Urinary bladder (tissue), 4 donors: ENCODE data around the gene GPHN. TPM values are rescaled to one million over a fixed set of nuclear protein-coding genes. Genes with fewer than 3 reads are reported as not detected.
"Not testable (repeated sequence)": the region's sequence is repeated elsewhere in the genome, so short reads cannot be mapped to it uniquely, and the experiment has no call there.

ENCODE experiments used
- DNase-seq: peaks from one replicate; pipeline ENCODE4 v3.0.0-alpha.2; 2015; ENCODE audit errors: extremely low spot score
- H3K27ac ChIP-seq: one replicate; pipeline ENCODE4 v1.5.1; 2013; ENCODE audit warnings: low read depth, mild to moderate bottlenecking, moderate library complexity
- H3K36me3 ChIP-seq: one replicate; pipeline ENCODE4 v1.6.1; 2013; ENCODE audit warnings: mild to moderate bottlenecking, moderate library complexity; ENCODE audit not compliant: insufficient read depth
- H3K4me1 ChIP-seq: one replicate; pipeline ENCODE4 v1.6.1; 2013; ENCODE audit warnings: mild to moderate bottlenecking, moderate library complexity; ENCODE audit not compliant: insufficient read depth
- H3K4me3 ChIP-seq: one replicate; pipeline ENCODE4 v1.5.1; 2013; ENCODE audit warnings: low read depth, low read length
- WGBS: extraction: QIAGEN DNeasy Blood & Tissue Kit; methylation state at CpG from one replicate; pipeline ENCODE4 v1.1.7; 2013; 5-methylcytosine and 5-hydroxymethylcytosine counted together
- polyA plus RNA-seq: library from polyadenylated mRNA; stranded (reverse); fragments of 200-250 nt; gene quantifications from one replicate; pipeline ENCODE4 v1.2.3, GENCODE V29; 2013
- total RNA-seq: library from RNA; depleted of rRNA; stranded (reverse); fragments of >200 nt; gene quantifications from one replicate; pipeline ENCODE4 v1.2.3, GENCODE V29; 2014
- donor health status: healthy with polysubstance abuse.
- donor health status: healthy.

Gene GPHN
- total and polyA plus RNA-seq, 2 donors, result 14.6 to 18.1 TPM

DNA sequence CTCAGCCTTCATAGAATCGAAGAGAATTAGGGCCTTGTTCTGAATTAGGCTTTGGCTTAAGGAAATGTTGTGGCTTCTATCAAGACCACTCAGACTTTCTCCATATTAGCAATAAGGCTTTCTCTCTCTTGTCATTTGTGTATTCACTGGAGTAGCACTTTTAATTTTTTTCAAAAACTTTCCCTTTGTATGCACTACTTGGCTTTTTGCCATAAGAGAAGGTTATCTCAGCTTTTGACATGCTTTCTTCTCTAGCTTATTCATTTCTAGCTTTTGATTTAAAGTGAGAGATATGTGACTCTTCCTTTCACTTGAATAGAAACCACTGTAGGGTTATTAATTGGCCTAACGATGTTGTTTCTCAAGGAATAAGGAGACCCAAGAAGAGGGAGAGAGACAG, 244.2 kb downstream of the GPHN start:
- Histone ChIP-seq H3K4me3 (no peak overlapping the region), H3K36me3 (peaks cover 2% of the 10 kb centered on the region), H3K27ac (no peak overlapping the region), H3K4me1 (no peaks in the 10 kb centered on the region)
- DNase-seq, result no peak
- WGBS, result 48% methylated on average over 2 of the region's 2 CpGs

DNA sequence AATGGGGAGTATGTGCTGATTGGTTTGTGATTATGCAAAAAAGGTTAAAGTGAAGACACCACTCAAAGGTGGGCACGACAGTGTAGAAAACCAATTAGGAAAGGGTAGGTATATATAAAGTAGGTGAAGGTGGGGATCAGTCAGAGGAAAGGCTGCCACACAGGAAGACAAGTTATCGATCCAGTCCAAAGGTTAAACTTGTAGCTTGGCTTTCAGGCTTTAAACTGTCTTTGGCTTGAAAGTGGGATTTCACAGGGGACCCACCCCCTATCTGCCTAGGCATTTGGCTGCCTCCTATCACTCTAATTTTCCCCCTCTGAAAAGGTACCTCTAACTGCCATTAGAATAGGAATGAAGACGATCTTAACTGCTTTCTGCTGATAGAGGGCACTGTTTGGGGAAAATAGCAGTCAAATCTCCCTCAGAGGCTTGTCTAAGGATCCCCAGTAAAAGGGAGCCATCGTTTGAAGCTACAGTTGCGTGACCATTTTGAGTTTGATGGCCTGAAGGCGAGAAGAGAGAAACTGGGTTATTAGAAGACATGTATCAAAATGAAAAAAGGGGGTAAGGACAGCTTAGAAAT, 250.2 kb downstream of the GPHN start:
- H3K27ac ChIP-seq, result no peak overlapping the region
- H3K36me3 ChIP-seq, result peaks cover 1% of the 10 kb centered on the region
- no peak overlapping the region for H3K4me3 ChIP-seq
- H3K4me1 ChIP-seq, result no peaks in the 10 kb centered on the region
- 85% methylated on average over 6 of the region's 6 CpGs for WGBS
- no peak for DNase-seq

- DNase-seq, result no peak
- 85% methylated on average over 2 of the region's 2 CpGs for WGBS
- H3K36me3 ChIP-seq, result no peaks in the 10 kb centered on the region
- no peaks in the 10 kb centered on the region for H3K4me1 ChIP-seq
- no peak overlapping the region for H3K4me3 ChIP-seq
- H3K27ac ChIP-seq, result no peak overlapping the region
These were observed 264.2 kb downstream of the GPHN start for GRCh38 chr14:66772146-66772545.

GRCh38 chr14:66782853-66783252, 274.9 kb downstream of the GPHN start:
- no peak overlapping the region for H3K4me3 ChIP-seq
- H3K4me1 ChIP-seq, result no peaks in the 10 kb centered on the region

GRCh38 chr14:66790101-66790500, 282.2 kb downstream of the GPHN start:
- H3K36me3 ChIP-seq, result no peaks in the 10 kb centered on the region
- H3K4me1 ChIP-seq, result no peaks in the 10 kb centered on the region
- no peak overlapping the region for H3K27ac ChIP-seq
- no peak overlapping the region for H3K4me3 ChIP-seq
- DNase-seq, result no peak
- 97% methylated on average over 1 of the region's 1 CpG for WGBS

More at GRCh38 chr14:66782853-66783252, 274.9 kb downstream of the GPHN start:
- no peak for DNase-seq
- no peaks in the 10 kb centered on the region for H3K36me3 ChIP-seq
- no peak overlapping the region for H3K27ac ChIP-seq
- 98% methylated on average over 1 of the region's 1 CpG for WGBS

GRCh38 chr14:66802962-66803361, 295.0 kb downstream of the GPHN start:
- WGBS, result 83% methylated on average over 4 of the region's 4 CpGs

GRCh38 chr14:66804141-66804540, 296.2 kb downstream of the GPHN start:
- H3K4me3 ChIP-seq, result no peak overlapping the region
- 85% methylated on average over 1 of the region's 1 CpG for WGBS

More at GRCh38 chr14:66802962-66803361, 295.0 kb downstream of the GPHN start:
- H3K27ac ChIP-seq, result no peak overlapping the region
- no peaks in the 10 kb centered on the region for H3K4me1 ChIP-seq
- no peak overlapping the region for H3K4me3 ChIP-seq
- H3K36me3 ChIP-seq, result no peaks in the 10 kb centered on the region
- DNase-seq, result no peak

DNA sequence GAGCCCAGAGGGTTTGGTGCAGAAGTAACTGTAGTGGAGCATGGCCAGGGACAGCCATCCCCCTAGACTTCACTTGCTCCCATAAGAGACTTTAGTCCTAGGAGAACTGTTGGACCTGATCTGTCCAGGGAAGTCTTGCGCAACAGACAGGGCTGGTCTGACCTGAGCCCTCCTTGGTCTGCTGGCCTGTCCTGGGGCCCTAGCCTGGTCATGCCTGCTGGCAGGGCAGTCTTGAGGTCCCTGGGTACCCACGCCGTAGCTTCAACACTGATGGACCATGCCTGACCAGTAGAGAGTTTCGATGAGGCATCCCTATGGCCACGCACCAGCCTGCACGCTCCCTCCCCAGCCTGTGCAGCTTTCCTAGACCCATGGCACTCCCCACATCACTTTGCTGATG, 305.7 kb downstream of the GPHN start:
- DNase-seq, result no peak
- Histone ChIP-seq H3K36me3 (no peaks in the 10 kb centered on the region), H3K27ac (no peak overlapping the region), H3K4me1 (no peaks in the 10 kb centered on the region), H3K4me3 (no peak overlapping the region)
- WGBS, result over 99% methylated on average over 6 of the region's 6 CpGs

More at GRCh38 chr14:66804141-66804540, 296.2 kb downstream of the GPHN start:
- Histone ChIP-seq H3K4me1 (no peaks in the 10 kb centered on the region), H3K36me3 (no peaks in the 10 kb centered on the region), H3K27ac (no peak overlapping the region)
- DNase-seq, result no peak

DNA sequence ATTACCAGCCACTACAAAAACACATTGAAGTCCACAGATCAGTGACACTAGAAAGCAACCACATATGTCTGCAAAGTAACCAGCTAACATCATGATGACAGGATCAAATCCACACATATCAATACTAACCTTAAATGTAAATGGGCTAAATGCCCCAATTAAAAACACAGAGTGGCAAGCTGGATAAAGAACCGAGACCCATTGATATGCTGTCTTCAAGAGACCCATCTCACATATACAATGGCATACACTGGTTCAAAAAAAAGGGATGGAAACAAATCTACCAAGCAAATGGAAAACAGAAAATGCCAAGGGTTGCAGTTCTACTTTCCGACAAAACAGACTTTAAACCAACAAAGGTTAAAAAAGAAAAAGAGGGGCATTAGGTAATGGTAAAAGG, 307.7 kb downstream of the GPHN start:
- DNase-seq, result no peak

GRCh38 chr14:66824251-66824650, 316.3 kb downstream of the GPHN start:
- 60% methylated on average over 2 of the region's 2 CpGs for WGBS
- Histone ChIP-seq H3K27ac (no peak overlapping the region), H3K4me1 (no peaks in the 10 kb centered on the region), H3K4me3 (no peak overlapping the region), H3K36me3 (no peaks in the 10 kb centered on the region)
- DNase-seq, result no peak

More for the DNA sequence above, 307.7 kb downstream of the GPHN start:
- 99% methylated on average over 2 of the region's 2 CpGs for whole genome bisulfite sequencing
- no peaks in the 10 kb centered on the region for H3K4me1 ChIP-seq
- no peak overlapping the region for H3K27ac ChIP-seq
- no peaks in the 10 kb centered on the region for H3K36me3 ChIP-seq
- no peak overlapping the region for H3K4me3 ChIP-seq

- no peaks in the 10 kb centered on the region for H3K4me1 ChIP-seq
- WGBS, result 93% methylated on average over 5 of the region's 5 CpGs
- H3K4me3 ChIP-seq, result no peak overlapping the region
- no peak for DNase-seq
- H3K36me3 ChIP-seq, result peaks cover 1% of the 10 kb centered on the region
- no peak overlapping the region for H3K27ac ChIP-seq
These were observed 319.2 kb downstream of the GPHN start for GRCh38 chr14:66827182-66827581.

DNA sequence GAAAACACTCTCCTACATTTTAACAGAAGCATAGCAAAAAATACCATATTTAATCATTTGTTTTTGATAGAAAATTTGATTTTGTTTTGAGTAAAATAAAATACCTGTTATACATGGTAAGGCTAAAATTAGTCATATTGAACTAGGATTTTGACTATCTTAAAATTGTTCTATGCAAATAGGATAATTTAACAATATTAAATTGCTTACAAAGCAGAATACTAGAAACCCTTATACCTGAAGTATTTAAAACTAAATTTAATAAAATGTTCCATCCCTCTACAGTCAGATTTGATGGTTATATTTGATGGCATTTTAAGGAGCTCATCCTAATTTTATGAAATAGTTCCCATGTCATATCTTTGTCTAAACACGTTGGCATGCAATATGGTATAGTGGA, 323.2 kb downstream of the GPHN start:
- Histone ChIP-seq H3K4me1 (no peaks in the 10 kb centered on the region), H3K27ac (no peak overlapping the region), H3K36me3 (peaks cover 1% of the 10 kb centered on the region), H3K4me3 (no peak overlapping the region)
- no peak for DNase-seq
- WGBS, result 98% methylated on average over 1 of the region's 1 CpG

- no peak overlapping the region for H3K4me3 ChIP-seq
These were observed 325.9 kb downstream of the GPHN start for GRCh38 chr14:66833816-66834215.

GRCh38 chr14:66837436-66837835, 329.5 kb downstream of the GPHN start:
- not testable (repeated sequence) for DNase-seq, H3K4me3 ChIP-seq, H3K27ac ChIP-seq, H3K4me1 ChIP-seq, H3K36me3 ChIP-seq
- WGBS, result 100% methylated on average over 1 of the region's 2 CpGs

More at GRCh38 chr14:66833816-66834215, 325.9 kb downstream of the GPHN start:
- no peaks in the 10 kb centered on the region for H3K4me1 ChIP-seq
- WGBS, result 66% methylated on average over 2 of the region's 2 CpGs
- H3K27ac ChIP-seq, result no peak overlapping the region
- no peak for DNase-seq
- peaks cover 1% of the 10 kb centered on the region for H3K36me3 ChIP-seq
